BE2C (cell line): Measurements from ENCODE around the gene MPEG1.

Source experiments
- DNase-seq: peaks from one replicate; pipeline ENCODE4 v3.0.0-alpha.2; 2020
- H3K27me3 ChIP-seq: fragments of 250-450 bp; sonication (Bioruptor Pico); 2 replicates; pipeline ENCODE4 v1.5.1; 2020; ENCODE audit warnings: mild to moderate bottlenecking
- H3K36me3 ChIP-seq: fragments of 250-450 bp; sonication (Bioruptor Pico); 2 replicates; pipeline ENCODE4 v1.5.1; 2020; ENCODE audit warnings: mild to moderate bottlenecking
- H3K4me1 ChIP-seq: fragments of 250-450 bp; sonication (Bioruptor Pico); 2 replicates; pipeline ENCODE4 v1.5.1; 2020
- H3K4me3 ChIP-seq: 2 replicates; pipeline ENCODE4 v1.5.1; 2011; ENCODE audit warnings: low read depth, low read length
- H3K9me3 ChIP-seq: fragments of 250-450 bp; sonication (Bioruptor Pico); 2 replicates; pipeline ENCODE4 v1.5.1; 2020
- TF ChIP-seq, protein P1 (sequence below): IDR thresholded peaks from 2 replicates; pipeline ENCODE4 v1.5.1; 2012; ENCODE audit warnings: mild to moderate bottlenecking, low read depth, low read length

MPEG1 gene

DNA sequence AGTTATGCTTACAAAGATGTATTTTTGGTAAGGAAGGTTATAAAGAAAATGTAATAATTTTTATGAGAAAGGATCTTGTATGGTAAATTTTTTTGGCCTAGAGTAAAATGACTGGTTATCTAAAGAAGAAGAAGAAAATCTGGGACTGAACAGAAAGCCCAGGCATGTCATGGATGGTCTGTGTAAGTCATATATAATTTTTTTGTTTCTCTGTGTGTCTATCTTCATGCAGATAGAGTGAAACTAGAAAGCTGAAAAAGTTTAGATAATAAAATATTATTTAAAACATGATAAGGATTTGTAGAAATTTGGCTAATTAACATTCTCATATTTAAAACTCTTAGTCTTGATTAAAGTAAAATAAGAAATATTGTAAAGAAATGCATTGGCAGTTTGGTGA is 27.6 kb upstream of the MPEG1 start:
- H3K27me3 ChIP-seq: no peaks in the 10 kb centered on the region
- H3K9me3 ChIP-seq: no peaks in the 10 kb centered on the region
- DNase-seq: no peak
- no peaks in the 10 kb centered on the region for H3K36me3 ChIP-seq
- no peak overlapping the region for H3K4me3 ChIP-seq
- TF ChIP-seq, protein P1, sequence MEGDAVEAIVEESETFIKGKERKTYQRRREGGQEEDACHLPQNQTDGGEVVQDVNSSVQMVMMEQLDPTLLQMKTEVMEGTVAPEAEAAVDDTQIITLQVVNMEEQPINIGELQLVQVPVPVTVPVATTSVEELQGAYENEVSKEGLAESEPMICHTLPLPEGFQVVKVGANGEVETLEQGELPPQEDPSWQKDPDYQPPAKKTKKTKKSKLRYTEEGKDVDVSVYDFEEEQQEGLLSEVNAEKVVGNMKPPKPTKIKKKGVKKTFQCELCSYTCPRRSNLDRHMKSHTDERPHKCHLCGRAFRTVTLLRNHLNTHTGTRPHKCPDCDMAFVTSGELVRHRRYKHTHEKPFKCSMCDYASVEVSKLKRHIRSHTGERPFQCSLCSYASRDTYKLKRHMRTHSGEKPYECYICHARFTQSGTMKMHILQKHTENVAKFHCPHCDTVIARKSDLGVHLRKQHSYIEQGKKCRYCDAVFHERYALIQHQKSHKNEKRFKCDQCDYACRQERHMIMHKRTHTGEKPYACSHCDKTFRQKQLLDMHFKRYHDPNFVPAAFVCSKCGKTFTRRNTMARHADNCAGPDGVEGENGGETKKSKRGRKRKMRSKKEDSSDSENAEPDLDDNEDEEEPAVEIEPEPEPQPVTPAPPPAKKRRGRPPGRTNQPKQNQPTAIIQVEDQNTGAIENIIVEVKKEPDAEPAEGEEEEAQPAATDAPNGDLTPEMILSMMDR: no peak
- H3K4me1 ChIP-seq: no peaks in the 10 kb centered on the region

DNA sequence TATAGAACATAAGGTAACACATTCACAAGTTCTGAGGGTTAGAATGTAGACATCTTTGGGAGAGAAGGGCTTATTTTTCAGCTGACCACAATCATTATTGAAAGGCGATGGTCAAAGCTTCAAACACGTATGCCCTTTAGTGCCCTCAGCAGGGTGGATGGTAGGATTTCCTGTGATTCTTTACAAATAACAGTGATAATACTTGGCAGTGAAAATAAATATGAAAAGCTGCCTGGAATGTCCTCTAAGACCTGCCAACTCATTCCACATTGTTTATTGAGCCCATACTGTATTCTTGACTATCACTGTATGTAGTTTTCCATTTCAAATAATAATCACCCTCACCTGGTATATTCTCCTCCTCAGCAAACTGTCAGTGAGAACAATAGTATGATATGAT is 13.7 kb upstream of the MPEG1 start:
- Histone ChIP-seq H3K4me3 (no peak overlapping the region), H3K4me1 (no peaks in the 10 kb centered on the region), H3K9me3 (no peaks in the 10 kb centered on the region), H3K36me3 (no peaks in the 10 kb centered on the region), H3K27me3 (no peaks in the 10 kb centered on the region)
- TF ChIP-seq, protein P1: no peak
- no peak for DNase-seq

DNA sequence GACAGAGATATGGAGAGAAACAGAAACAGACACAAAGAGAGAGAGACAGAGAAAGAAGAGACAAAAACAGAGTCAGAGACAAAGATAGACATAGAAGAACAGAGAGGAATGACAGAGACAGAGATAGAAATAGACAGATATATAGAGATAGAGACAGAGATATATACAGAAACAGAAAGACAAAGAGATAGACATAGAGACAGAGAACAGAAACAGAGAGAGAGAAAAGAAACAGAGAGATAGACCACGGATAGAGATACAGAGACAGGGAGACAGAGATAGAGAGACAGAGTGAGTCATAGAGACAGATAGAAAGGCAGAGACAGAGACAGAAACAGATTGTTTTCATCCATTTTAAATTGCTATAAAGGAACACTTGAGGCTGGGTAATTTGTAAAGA is 12.3 kb upstream of the MPEG1 start:
- Histone ChIP-seq H3K27me3 (no peaks in the 10 kb centered on the region), H3K36me3 (no peaks in the 10 kb centered on the region), H3K4me3 (no peak overlapping the region), H3K9me3 (no peaks in the 10 kb centered on the region), H3K4me1 (no peaks in the 10 kb centered on the region)
- TF ChIP-seq, protein P1: no peak
- DNase-seq: no peak

DNA sequence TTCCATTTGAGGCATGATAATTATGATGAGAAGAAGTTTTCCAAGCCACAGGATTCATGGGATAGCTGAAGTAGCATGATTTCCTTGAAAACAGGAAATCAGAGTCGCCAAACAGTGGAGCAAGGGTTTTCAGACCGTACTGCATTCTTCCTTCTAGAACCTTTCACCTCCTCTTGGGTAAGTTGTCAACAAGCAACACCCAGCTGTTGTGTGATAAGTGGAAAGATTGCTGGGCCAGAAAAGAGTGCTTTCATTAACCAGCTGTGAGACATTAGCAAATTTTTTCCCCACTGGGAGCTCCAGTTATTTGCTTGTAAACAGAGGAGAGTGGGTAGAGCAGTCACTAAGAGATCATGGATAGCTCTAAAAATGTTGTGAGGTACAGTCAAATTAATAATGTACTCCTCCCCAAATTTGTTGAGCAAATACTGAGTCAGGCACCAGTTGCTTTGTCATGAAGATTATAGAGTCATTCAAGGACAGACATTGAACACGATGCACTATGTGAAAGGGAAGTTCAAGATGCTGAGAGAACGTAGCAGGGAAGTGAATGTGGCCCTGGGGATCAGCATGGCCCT is 11.7 kb upstream of the MPEG1 start:
- H3K4me1 ChIP-seq: no peaks in the 10 kb centered on the region
- no peaks in the 10 kb centered on the region for H3K9me3 ChIP-seq
- no peaks in the 10 kb centered on the region for H3K27me3 ChIP-seq
- no peak overlapping the region for H3K4me3 ChIP-seq
- TF ChIP-seq, protein P1: no peak
- DNase-seq: no peak
- no peaks in the 10 kb centered on the region for H3K36me3 ChIP-seq

DNA sequence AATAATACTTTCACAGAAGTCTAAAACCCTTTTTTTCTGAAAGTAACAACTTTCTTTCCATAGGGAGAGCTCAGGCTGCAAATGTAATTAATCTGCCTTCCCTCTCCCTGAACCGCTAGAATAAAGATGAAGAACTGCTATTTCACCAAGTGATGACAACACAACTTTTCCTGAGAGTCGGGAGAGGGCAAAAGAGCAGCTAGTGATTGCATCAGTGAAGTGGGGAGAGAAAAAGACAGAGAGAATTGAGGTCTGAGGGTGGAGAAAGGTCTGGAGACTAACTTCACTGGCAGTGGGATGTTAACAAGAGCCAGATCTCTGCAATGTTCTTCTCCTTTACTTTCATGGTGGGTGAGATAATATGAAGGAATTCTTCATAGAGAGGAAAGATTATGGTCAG is 10.9 kb upstream of the MPEG1 start:
- no peak overlapping the region for H3K4me3 ChIP-seq
- TF ChIP-seq, protein P1: no peak
- no peaks in the 10 kb centered on the region for H3K27me3 ChIP-seq
- H3K36me3 ChIP-seq: no peaks in the 10 kb centered on the region
- no peaks in the 10 kb centered on the region for H3K9me3 ChIP-seq
- no peaks in the 10 kb centered on the region for H3K4me1 ChIP-seq
- DNase-seq: no peak

DNA sequence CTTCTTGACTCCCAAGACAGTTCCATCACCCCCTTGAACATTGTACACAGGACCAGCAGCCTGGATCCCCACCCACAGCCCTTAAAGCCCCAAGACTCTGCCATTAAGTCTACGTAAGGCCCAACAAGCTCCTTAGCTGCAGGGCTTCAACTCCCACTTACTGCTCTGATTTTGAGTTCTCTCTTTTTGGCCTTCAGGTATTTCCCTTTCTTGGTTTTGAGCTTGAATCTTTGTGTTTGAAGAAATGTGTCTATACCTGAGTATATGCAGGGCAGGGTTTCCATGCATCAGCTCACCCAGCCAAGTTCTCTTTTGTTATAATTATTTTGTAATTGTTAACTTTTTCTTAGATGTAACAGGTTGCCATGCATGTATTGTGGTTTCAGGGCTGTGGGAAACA is 10.4 kb upstream of the MPEG1 start:
- Histone ChIP-seq H3K27me3 (no peaks in the 10 kb centered on the region), H3K9me3 (no peaks in the 10 kb centered on the region), H3K36me3 (no peaks in the 10 kb centered on the region), H3K4me3 (no peak overlapping the region), H3K4me1 (no peaks in the 10 kb centered on the region)
- TF ChIP-seq, protein P1: no peak
- DNase-seq: no peak
